RCC 7860 (cell line): ENCODE data around the gene RHBDL1.
A peak's percentile ranks its signal among the peaks of the same experiment; 100 is the strongest.

Experiments used
- DNase-seq: peaks from one replicate; pipeline ENCODE4 v3.0.0-alpha.2; 2015; ENCODE audit warnings: low spot score
- FAIRE-seq: peaks from 2 replicates; lab custom pipeline; 2012; peaks lifted over from hg19 to GRCh38; lab: Jason Lieb, UNC

RHBDL1 gene

DNA sequence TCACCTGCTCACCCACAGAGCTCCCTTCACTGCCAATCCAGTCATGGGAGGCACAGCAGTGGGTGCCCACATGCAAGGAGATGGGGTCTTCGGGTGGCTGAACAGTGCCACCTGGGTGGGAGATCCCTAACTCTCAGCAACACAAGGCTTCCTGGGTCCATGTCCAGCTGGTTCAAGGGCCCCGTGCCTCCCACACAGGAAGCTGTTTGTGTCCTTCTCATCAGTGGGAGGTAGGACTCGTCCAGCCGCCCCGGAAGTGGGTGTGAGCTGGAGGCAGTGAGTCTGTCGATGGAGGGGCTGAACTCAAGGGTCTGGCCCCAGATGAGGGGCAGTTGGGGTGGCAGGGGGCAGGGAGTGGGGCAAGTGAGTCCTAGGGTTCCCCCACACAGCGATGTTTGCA is 28.6 kb downstream of the RHBDL1 start:
- DNase-seq (no peak), FAIRE-seq (no peak)

DNA sequence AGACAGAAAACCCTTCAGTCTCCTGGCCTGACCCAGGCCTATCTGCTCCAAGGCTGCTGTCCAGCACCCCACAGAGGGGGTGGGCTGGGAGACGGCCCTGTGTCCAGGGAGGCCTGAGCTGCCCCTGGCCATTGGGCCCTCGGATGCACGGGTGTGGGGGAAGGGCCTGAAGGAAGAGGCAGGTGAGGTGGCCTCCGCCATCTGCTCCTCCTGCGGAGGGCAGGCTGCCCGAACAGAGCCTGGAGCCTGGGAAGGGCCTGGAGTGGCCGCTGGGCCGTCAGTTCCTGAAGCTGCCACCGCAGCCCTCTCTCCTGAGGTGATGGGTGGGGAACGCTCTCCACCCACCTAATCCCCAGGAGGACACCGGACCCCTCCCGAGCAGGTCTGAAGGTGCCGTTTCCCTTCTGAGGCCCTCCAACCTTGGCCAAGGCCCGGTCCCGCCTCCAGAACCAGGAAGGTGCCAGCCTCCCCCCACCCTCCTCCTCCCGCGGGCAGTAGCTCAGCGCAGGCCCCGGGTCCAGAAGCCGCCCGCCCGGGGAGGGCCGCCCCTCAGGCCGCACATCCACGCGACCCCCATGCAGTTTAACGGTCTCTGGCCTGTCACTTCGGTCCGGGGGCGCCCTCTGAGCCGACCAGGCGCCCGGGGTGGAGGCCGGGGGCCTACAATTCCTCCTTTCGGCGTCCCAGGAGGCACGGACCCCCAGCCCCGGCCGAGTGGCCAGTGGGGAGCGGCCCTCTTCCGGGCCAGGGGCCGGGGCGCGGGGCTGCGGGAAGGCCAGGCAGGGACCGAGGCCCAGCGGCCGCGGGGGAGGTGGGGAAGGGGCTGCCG is 29.3 kb downstream of the RHBDL1 start:
- DNase-seq: no peak
- no peak for FAIRE-seq

DNA sequence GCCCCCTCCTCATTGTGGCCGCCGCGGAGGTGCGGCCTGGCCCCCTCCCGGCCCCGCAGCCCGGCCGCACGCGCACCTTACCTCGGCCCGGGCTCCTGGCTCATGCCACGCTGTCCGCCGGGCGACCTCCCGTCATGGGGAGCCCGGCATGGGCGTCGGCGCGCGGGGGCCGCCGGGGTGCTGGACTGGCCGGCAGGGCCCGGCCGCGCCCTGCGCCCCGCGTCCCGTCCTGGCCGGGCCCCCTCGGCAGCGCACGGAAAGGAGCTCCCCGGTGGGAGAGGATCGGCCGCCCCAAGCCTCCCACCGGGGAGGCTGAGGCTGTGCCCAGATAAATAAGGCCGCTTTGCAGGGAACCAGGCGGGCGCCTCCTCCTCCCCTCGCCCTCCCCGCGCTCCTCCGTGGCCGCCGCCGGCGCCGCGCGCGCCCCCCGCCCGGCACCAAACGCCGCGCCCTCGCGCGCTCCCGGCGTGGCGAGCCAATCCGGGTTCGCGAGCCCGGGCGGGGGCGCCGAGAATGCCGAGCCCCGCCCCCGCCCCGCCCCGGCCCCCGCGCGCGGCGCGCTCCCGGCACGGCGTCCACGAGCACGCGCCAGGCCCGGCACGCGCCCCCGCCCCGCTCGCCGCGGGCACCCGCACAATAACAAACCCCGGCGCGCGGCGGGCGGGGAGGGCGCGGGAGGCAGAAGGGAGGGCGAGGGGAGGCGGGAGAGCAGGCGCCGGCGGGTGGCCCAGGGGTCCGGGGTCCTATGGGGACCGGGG is 30.1 kb downstream of the RHBDL1 start, which contains the start of gene FBXL16:
TSS of gene FBXL16 (minus strand) at position 371 of the 758 bp plus-strand sequence. CDS start 8,396 bp downstream, outside the sequence.
- FAIRE-seq (no peak), DNase-seq (no peak)

DNA sequence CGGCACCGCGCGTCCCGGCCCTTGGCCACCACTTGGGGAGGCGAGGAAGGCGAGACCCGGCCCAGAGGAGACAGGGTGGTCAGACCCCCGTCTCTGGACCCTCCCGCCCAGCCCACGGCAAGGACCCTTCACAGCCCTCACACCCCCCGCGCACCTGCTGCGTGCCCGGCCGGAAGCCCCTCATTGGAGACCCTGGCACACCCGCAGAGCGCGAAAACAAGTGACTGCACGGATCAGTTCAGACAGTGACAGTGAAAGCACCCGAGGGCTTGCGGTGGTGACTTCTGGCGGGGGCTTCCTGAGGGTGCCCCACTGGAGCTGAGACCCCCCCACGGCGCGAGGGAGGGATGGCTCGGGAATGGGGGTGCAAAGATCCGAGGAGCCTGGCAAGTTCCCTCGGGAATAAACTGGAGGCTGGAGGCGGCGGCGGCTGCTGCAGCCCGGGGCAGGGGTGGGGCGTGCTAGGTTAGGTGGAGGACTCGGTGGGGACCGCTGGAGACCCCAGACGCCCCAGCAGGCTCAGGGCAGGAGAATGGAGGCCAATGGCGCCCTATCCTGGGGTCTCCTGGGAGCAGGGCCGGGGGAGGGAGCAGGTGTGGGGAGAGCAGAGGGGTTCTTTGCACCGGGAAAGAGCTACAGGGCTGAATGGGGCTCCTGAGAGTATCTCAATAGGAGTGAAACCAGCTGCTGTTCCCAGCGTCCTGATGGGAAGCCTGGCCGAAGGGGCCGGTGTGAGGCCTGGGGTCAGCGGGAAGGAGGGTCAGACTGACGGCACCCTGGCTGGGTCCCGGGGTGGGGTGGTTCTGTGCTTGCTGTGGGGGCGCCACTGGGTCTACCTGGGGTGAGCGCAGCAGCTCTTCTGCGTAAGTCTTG is 31.0 kb downstream of the RHBDL1 start:
- DNase-seq (no peak), FAIRE-seq (no peak)

DNA sequence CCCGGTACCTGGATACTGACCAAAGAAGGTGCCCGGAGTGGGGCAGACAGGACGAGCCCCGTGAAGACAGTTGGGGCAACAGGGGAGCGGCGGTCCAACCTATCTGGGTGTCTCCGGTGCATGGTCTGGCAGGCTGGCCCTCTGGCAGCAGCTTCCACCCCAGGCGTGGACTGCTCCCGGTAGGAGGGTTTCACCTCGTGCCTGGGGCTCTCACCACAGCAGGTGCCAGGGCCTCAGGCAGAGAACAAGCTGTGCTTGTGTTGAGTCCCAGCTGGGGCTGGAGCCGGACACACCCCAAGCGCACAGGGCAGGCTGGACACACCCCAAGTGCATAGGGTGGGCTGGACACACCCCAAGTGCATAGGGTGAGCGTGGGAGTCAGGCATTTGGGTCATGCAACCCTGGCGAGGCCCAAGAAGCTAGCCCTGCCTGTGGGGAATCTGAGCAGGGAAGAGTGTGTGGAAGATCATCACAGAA is 31.6 kb downstream of the RHBDL1 start:
- DNase-seq: no peak
- no peak for FAIRE-seq

DNA sequence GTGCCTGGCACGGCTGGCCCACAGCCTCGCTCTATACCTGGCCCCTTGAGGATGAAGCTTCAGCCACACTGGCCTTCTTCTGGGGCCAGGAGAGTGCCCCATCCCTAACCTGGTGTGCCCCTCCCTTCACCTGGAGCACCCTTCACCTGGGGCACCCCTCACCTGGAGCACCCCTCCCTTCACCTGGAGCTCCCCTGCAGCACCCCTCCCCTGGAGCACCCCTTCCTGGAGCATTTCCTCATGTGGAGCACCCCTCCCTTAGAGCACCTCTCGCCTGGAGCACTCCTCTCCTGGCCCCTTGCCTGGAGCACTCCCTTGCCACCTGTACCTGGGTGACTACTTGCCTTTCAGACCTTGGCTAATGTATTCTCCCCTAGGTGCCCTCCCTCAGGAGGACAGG is 32.5 kb downstream of the RHBDL1 start:
- DNase-seq (no peak), FAIRE-seq (no peak)

DNA sequence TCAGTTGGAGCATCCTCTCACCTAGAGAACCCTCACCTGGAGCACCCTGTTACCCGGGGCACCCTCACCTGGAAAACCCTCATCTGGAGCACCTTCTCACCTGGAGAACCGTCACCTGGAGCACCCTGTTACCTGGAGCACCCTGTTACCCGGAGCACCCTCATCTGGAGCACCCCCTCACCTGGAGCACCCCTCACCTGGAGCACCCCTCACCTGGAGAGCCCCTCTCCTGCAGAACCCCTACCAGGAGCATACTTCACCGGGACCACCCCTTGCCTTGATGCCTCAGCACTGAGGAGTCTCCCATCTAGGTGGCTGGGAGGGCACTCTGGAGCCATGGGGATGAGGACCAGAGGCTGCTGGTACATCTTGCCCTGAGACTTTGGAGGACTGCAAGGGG is 33.5 kb downstream of the RHBDL1 start:
- DNase-seq (no peak), FAIRE-seq (no peak)

DNA sequence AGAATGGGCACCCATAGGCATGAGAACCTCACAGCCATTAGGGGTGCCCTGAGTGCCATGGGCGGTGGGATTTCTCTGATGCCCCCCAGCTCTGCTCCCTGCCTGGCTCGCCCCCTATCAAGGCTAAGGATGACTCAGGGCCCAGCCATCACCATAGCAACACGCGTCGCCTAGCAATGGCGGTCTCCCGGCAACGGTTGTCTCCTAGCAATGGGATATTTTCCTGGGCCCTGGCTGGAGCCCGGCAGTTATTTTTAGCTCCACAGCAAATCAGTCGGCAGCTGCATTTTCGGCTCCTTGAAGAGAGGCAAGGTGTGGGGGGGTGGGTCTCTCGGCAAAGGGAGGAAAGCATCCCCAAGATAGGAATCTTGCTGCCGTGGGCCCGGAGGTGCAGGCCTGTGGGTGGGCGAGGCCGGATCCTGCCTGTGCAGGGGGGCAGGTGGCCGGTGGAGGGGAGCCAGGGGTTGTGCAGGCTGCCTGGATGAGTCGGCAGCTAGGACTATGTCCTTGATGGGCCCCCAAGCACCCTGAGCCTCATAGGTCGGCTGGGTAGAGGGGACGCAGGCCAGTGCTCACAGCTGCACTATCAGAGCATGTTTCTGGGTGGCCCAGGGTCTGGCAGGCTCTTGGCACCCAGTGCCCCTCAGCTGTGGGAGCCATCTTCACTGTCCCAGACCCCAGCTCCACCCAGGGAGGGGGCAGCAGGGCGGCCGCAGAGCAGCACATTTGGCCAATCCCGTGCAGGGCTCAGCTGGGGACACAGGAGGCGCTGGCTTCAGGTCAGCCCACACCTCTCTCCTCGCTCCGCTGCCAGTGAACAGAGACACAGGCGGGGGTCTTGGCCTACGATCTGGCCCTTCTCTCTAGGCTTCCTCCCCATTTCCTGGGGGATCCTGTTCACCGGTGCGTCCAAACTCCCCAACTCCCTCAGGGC is 34.4 kb downstream of the RHBDL1 start:
- DNase-seq (peak; percentile 83), FAIRE-seq (no peak)

DNA sequence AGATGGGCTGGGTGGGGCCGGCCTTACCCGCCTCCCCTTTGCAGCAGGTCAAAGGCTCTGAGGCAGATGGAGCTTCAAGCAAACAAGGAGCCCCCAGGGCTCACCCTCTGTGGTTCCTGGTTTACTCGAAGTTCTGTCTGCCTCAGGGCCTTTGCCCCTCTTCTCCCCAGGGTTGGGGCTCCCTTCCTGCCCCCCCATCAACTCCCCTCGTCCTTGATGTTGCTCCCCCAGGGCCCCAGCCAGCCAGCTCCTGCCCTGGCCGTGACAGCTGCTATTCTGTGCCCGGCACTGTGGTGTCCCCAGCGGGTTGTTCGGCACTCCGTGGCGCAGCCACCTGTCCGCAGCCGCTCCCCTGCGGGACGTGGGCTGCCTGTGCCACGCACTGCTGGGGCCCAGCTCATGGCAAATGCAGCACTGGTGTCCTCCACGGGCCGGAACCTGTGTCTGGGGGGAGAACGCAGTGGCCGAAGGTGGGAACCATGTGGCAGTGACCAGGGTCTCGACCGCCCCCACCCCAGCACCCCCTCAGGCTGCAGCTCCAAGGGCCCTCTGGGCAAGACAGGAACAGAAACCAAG is 35.1 kb downstream of the RHBDL1 start:
- no peak for DNase-seq
- FAIRE-seq: no peak

DNA sequence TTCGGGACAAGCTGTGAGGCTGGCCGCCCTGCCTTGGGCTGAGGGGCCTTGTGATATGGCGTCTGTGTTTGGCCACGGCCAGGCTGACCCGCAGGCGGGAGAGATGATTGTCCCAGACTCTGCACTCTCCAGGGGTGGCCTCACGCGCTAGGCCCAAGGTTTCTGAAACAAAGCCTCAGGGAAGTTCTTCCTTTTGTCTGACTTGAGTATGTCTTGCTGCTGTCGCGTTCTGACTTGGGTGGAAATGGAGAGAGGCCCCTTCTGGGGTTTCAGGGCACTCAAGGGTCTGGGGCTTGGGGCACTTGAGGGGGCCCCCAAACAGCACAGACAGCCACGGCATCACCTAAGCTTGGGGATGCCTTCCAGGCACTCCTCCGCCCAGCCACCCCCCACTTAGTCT is 35.6 kb downstream of the RHBDL1 start:
- no peak for DNase-seq
- FAIRE-seq: no peak

DNA sequence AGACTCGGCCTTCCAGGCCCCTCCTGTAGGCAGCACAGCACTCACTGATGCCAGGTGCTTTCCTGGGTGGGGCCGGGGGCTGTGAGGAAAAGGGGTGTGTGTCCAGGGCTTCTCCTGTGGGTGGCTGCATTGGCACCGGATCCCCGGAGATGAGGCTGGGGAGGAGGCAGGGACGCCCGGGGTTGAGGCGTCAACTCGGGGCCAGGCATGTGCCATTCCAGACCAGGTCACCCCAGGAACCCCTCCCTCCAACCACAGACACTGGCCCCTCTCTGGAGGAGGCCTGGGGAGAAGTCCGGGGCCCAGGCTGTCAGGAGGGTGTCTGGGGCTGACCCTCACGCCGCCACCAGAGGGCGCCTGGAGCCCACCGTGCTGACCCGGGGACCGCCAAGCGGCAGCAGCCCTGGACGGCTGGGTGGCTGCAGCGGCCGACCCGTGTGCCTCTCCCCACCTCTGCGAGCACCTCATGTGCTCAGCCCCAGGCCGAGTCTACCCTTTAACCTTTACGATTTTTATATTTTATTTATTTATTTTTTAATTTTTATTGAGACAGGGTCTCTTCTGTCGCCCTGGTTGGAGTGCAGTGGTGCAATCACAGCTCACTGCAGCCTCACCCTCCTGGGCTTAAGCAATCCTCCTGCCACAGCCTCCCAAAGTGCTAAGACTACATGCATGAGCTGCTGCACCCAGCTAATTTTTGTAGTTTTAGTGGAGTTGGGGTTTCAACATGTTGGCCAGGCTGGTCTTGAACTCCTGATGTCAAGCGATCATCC is 36.3 kb downstream of the RHBDL1 start:
- DNase-seq: peak; percentile 48

DNA sequence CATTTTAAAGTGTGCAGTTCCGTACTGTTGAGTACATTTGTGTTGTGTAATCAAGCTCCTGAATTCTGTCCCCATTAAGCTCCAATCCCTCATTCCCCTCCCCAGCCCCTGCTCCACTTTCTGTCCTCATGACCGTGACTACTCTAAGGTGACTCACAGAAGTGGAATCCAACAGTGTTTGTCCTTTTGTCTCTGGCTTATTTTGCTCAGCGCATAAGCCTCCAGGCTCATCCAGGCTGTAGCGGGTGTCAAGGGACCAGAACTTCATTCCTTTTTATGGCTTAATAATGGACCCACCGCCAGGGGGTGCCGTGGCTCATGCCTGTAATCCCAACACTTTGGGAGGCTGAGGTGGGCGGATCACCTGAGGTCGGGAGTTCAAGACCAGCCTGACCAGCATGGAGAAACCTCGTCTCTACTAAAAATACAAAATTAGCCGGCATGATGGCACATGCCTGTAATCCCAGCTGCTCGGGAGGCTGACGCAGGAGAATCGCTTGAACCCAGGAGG is 37.3 kb downstream of the RHBDL1 start:
- DNase-seq: peak; percentile 98
- FAIRE-seq: peak; percentile 96

More for the DNA sequence above, 36.3 kb downstream of the RHBDL1 start:
- no peak for FAIRE-seq

DNA sequence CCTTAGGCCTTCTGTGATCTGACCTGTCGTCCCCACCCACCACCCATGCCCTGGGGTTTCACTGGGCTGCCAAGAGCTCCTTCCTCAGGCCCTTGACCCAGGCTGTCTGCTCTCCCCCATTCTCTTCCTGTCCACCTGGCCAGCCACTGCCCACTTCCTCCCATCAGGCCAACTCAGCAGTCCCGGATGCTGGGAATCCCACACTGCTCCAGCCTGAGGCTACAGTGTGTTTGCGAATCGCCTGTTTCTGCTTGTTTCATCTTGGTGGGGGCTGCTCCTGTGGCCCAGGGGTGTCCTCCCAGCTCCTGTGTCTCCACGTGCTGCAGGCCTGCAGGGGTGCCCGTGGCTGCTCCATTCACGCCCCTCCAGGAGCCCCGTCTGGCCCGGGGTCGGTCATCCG is 38.6 kb downstream of the RHBDL1 start:
- no peak for FAIRE-seq

DNA sequence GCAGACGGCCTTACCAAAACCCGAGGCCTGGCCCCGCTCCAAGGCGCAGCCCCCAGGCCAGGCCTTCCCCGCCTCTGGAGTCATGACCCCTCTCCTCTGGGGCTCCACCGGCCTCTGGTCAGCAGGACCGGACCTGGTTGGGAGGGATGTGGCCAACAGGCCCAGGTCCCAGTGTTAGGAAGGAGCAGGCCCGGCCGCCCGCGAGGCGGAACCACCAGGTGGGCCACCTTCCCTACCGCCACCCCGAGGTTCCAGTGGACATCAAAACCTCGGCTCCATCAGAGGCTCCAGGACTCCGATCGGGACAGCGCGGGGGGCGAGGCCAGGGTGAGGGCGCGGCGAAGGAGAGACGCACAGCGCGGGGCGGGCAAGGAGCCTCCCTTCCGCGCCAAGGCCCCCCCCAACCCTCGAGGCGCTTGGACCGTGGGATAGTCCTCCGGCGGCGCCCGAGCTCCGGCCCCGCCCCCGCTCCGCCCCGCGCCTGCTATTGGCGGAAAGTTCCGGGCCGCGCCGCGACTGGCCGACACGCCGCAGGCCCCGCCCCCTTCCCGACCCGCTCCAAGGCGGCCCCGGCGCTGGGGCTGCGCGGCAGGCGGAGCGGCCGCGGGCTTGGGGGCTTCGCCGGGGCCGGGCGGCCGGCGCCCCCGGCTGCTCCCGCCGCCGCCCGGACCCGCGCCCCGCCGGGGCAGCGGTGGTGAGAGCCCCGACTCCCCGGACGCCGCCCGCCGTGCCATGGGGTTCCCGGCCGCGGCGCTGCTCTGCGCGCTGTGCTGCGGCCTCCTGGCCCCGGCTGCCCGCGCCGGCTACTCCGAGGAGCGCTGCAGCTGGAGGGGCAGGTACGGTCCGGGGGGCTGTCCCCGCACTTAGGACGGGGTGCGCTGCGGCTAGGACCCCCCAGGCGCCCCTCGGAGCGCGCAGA is 39.3 kb downstream of the RHBDL1 start, which contains the start of gene METRN:
TSS of gene METRN (plus strand) at position 561 of the 919 bp plus-strand sequence. CDS start at position 733, 172 bp downstream.
- FAIRE-seq (no peak), DNase-seq (peak; percentile 71)

More for the DNA sequence above, 38.6 kb downstream of the RHBDL1 start:
- DNase-seq: peak; percentile 46

DNA sequence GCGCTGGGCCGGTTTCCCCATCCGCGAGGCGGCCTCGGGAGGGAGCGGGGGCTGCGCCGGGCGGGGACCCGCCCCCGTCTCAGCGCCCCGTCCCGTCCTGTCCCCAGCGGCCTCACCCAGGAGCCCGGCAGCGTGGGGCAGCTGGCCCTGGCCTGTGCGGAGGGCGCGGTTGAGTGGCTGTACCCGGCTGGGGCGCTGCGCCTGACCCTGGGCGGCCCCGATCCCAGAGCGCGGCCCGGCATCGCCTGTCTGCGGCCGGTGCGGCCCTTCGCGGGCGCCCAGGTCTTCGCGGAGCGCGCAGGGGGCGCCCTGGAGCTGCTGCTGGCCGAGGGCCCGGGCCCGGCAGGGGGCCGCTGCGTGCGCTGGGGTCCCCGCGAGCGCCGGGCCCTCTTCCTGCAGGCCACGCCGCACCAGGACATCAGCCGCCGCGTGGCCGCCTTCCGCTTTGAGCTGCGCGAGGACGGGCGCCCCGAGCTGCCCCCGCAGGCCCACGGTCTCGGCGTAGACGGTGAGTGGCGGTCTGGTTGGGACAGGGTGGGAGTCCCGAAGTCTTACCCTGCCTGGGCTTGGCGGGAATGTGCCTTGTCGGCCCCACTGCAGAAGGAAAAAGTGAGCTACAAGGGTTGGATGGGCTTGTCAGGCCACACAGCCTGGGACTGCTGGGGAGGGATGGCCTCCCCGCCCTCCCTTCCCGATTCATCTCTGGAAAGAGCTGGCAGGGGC is 40.2 kb downstream of the RHBDL1 start:
- no peak for DNase-seq

DNA sequence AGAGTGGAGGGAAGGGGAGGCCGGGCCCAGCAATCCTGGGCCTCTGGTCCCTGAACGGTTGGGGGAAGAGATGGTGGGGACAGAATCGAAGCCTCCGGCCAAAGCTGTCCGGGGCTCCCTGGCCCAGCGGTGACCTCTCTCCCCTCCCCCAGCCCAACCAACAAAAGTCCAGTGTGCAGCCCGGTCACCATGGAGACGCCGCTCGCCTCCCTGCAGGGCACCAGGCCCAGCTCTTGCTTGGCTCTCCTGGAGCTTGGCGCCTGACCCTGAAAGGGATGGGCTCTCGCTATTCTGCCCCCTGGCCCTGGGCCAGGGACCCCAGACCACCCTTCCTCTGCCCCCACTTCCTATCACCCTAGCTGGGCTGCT is 40.7 kb downstream of the RHBDL1 start:
- DNase-seq: peak; percentile 69

More for the DNA sequence above, 40.2 kb downstream of the RHBDL1 start:
- no peak for FAIRE-seq

More for the DNA sequence above, 40.7 kb downstream of the RHBDL1 start:
- FAIRE-seq: no peak
